ENCODE results near the gene RRAS.
A peak's percentile ranks its signal among the peaks of the same experiment; 100 is the strongest.

The RRAS gene

GRCh38 chr19:49640113-49640898 lies at the start of gene RRAS:
Gene RRAS (minus strand): TSS chr19:49640143. CDS start chr19:49640098, 45 bp downstream.
- peak; percentile 98 for DNase-seq (ENCODE audit: low spot score)

- DNase-seq (ENCODE audit: low spot score): no peak
These were observed 49.5 kb upstream of the RRAS start, which contains the start of gene ADM5 for GRCh38 chr19:49689133-49690078. Gene ADM5 (plus strand): TSS chr19:49689594. CDS start chr19:49689838, 244 bp downstream.

- DNase-seq (ENCODE audit: low spot score): no peak
These were observed 48.7 kb upstream of the RRAS start for GRCh38 chr19:49688531-49689132.

GRCh38 chr19:49687566-49688316 lies 47.8 kb upstream of the RRAS start:
- no peak for DNase-seq (ENCODE audit: low spot score)

- no peak for DNase-seq (ENCODE audit: low spot score)
These were observed 47.2 kb upstream of the RRAS start for GRCh38 chr19:49687150-49687549.

- no peak for DNase-seq (ENCODE audit: low spot score)
These were observed 46.7 kb upstream of the RRAS start for GRCh38 chr19:49686503-49687088.

GRCh38 chr19:49685845-49686332 lies 45.9 kb upstream of the RRAS start:
- DNase-seq (ENCODE audit: low spot score): no peak

- DNase-seq (ENCODE audit: low spot score): no peak
These were observed 45.1 kb upstream of the RRAS start for GRCh38 chr19:49684983-49685553.

- DNase-seq (ENCODE audit: low spot score): no peak
These were observed 44.5 kb upstream of the RRAS start for GRCh38 chr19:49684251-49684982.

GRCh38 chr19:49683814-49684250 lies 43.9 kb upstream of the RRAS start:
- DNase-seq (ENCODE audit: low spot score): no peak

GRCh38 chr19:49682274-49682673 lies 42.3 kb upstream of the RRAS start:
- DNase-seq (ENCODE audit: low spot score): no peak

- no peak for DNase-seq (ENCODE audit: low spot score)
These were observed 41.9 kb upstream of the RRAS start for GRCh38 chr19:49681830-49682229.

GRCh38 chr19:49680421-49681351 lies 40.7 kb upstream of the RRAS start:
- DNase-seq (ENCODE audit: low spot score): peak; percentile 93

GRCh38 chr19:49679771-49680413 lies 39.9 kb upstream of the RRAS start:
- no peak for DNase-seq (ENCODE audit: low spot score)

- no peak for DNase-seq (ENCODE audit: low spot score)
These were observed 39.2 kb upstream of the RRAS start for GRCh38 chr19:49678985-49679770.

- peak; percentile 57 for DNase-seq (ENCODE audit: low spot score)
These were observed 38.1 kb upstream of the RRAS start for GRCh38 chr19:49677901-49678674.
